GM19452 (cell line): Measurements from ENCODE around the gene PTH1R.

ENCODE experiments used
- ATAC-seq: cut with Tn5 transposase; IDR thresholded peaks from one replicate; pipeline ENCODE4 v1.9.1; 2021; ENCODE audit not compliant: unreplicated experiment

Gene PTH1R

GRCh38 chr3:46926871-46927717 is 49.6 kb downstream of the PTH1R start:
- ATAC-seq, result peak; percentile 49

GRCh38 chr3:46927718-46928073 is 50.2 kb downstream of the PTH1R start:
- no peak for ATAC-seq

GRCh38 chr3:46928282-46928681 is 50.8 kb downstream of the PTH1R start:
- ATAC-seq, result no peak

- no peak for ATAC-seq
These were observed 51.8 kb downstream of the PTH1R start for GRCh38 chr3:46929324-46929723.

- ATAC-seq, result no peak
These were observed 52.8 kb downstream of the PTH1R start for GRCh38 chr3:46930166-46930944.

GRCh38 chr3:46930945-46931403 is 53.5 kb downstream of the PTH1R start:
- no peak for ATAC-seq

- no peak for ATAC-seq
These were observed 54.3 kb downstream of the PTH1R start for GRCh38 chr3:46931631-46932331.

- ATAC-seq, result no peak
These were observed 55.1 kb downstream of the PTH1R start for GRCh38 chr3:46932455-46933225.

GRCh38 chr3:46933261-46933660 is 55.7 kb downstream of the PTH1R start:
- ATAC-seq, result no peak

GRCh38 chr3:46934072-46934471 is 56.6 kb downstream of the PTH1R start:
- ATAC-seq, result no peak

GRCh38 chr3:46934498-46935167 is 57.1 kb downstream of the PTH1R start:
- no peak for ATAC-seq

GRCh38 chr3:46935168-46935858 is 57.8 kb downstream of the PTH1R start:
- ATAC-seq, result no peak

- ATAC-seq, result no peak
These were observed 58.6 kb downstream of the PTH1R start for GRCh38 chr3:46935989-46936558.

- ATAC-seq, result no peak
These were observed 59.3 kb downstream of the PTH1R start for GRCh38 chr3:46936733-46937250.

GRCh38 chr3:46938118-46938517 is 60.6 kb downstream of the PTH1R start:
- no peak for ATAC-seq

GRCh38 chr3:46939578-46940445 is 62.3 kb downstream of the PTH1R start:
- ATAC-seq, result no peak

GRCh38 chr3:46942076-46942475 is 64.6 kb downstream of the PTH1R start:
- ATAC-seq, result no peak
